ENCODE results near the gene PSORS1C1. TPM values are rescaled to one million over a fixed set of nuclear protein-coding genes. Genes with fewer than 3 reads are reported as not detected.

PSORS1C1 gene
- total and polyA plus RNA-seq, 9 donors, result 0.45 to 7.8 (median 2.3) TPM

GRCh38 chr6:31144970-31145340, 30.4 kb downstream of the PSORS1C1 start:
- Histone ChIP-seq H3K4me1 (ENCODE audit: insufficient read depth) (no peaks in the 10 kb centered on the region), H3K36me3 (no peaks in the 10 kb centered on the region), H3K9me3 (no peaks in the 10 kb centered on the region), H3K4me3 (no peak overlapping the region), H3K27ac (no peak overlapping the region), H3K27me3 (no peaks in the 10 kb centered on the region)
- no peak for DNase-seq
- intact Hi-C loops (cut with DNase I), result no loop called here
- WGBS, 3 donors, result 81 to 92% (median 85%) methylated on average over 11 of the region's 11 CpGs
- TF ChIP-seq EP300 (IDR thresholded peaks at IDR 0.05), result no peak

GRCh38 chr6:31145386-31145785, 30.8 kb downstream of the PSORS1C1 start:
- H3K36me3 ChIP-seq, result no peaks in the 10 kb centered on the region

GRCh38 chr6:31149827-31150447, 35.3 kb downstream of the PSORS1C1 start:
- H3K4me3 ChIP-seq, result no peak overlapping the region
- H3K36me3 ChIP-seq, result no peaks in the 10 kb centered on the region
- no peaks in the 10 kb centered on the region for H3K9me3 ChIP-seq
- no peak for DNase-seq
- intact Hi-C loops (cut with DNase I), result no loop called here
- H3K4me1 ChIP-seq (ENCODE audit: insufficient read depth), result no peaks in the 10 kb centered on the region
- H3K27me3 ChIP-seq, result no peaks in the 10 kb centered on the region
- H3K27ac ChIP-seq, result no peak overlapping the region
- no peak for TF ChIP-seq POLR2A (IDR thresholded peaks at IDR 0.05)
- no peak for TF ChIP-seq EP300 (IDR thresholded peaks at IDR 0.05)
- TF ChIP-seq, protein P1, sequence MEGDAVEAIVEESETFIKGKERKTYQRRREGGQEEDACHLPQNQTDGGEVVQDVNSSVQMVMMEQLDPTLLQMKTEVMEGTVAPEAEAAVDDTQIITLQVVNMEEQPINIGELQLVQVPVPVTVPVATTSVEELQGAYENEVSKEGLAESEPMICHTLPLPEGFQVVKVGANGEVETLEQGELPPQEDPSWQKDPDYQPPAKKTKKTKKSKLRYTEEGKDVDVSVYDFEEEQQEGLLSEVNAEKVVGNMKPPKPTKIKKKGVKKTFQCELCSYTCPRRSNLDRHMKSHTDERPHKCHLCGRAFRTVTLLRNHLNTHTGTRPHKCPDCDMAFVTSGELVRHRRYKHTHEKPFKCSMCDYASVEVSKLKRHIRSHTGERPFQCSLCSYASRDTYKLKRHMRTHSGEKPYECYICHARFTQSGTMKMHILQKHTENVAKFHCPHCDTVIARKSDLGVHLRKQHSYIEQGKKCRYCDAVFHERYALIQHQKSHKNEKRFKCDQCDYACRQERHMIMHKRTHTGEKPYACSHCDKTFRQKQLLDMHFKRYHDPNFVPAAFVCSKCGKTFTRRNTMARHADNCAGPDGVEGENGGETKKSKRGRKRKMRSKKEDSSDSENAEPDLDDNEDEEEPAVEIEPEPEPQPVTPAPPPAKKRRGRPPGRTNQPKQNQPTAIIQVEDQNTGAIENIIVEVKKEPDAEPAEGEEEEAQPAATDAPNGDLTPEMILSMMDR (IDR thresholded peaks at IDR 0.05), result no peak
- 85 to 88% (median 87%) methylated on average over 6 of the region's 6 CpGs for WGBS, 3 donors

More at GRCh38 chr6:31145386-31145785, 30.8 kb downstream of the PSORS1C1 start:
- WGBS, 3 donors, result 92 to 96% (median 94%) methylated on average over 10 of the region's 10 CpGs
- H3K4me3 ChIP-seq, result no peak overlapping the region
- H3K4me1 ChIP-seq (ENCODE audit: insufficient read depth), result no peaks in the 10 kb centered on the region
- DNase-seq, result no peak
- H3K27me3 ChIP-seq, result no peaks in the 10 kb centered on the region
- no peaks in the 10 kb centered on the region for H3K9me3 ChIP-seq
- intact Hi-C loops (cut with DNase I), result no loop called here
- no peak overlapping the region for H3K27ac ChIP-seq
- TF ChIP-seq EP300 (IDR thresholded peaks at IDR 0.05) (no peak), POLR2A (IDR thresholded peaks at IDR 0.05) (no peak)
- TF ChIP-seq, protein P1 (IDR thresholded peaks at IDR 0.05), result no peak

- no peaks in the 10 kb centered on the region for H3K36me3 ChIP-seq
These were observed 38.2 kb downstream of the PSORS1C1 start for GRCh38 chr6:31152781-31153180.

DNA sequence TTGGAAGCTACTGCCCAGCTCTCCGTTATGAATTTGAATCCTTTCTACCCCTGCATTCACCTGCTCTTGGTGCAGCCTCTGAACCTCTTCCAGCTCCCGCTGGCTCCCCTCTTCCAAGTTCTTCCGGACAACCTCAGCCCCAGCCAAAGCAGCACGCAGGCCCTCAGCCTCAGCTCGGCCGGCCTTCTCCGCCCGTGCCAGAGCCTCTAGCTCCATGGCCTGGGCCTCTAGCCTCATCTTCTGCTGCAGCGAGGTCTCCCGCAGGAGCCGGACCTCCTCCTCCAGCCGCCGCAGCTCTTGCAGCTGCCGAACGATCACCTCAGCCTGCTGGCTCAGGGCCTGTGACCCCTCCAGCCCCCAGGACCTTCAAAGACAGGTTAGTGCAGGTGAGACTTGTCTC, 39.8 kb downstream of the PSORS1C1 start:
- no peaks in the 10 kb centered on the region for H3K36me3 ChIP-seq
- intact Hi-C loops (cut with DNase I), result no loop called here
- TF ChIP-seq, protein P1 (IDR thresholded peaks at IDR 0.05), result no peak
- TF ChIP-seq EP300 (IDR thresholded peaks at IDR 0.05) (no peak), POLR2A (IDR thresholded peaks at IDR 0.05) (no peak)
- H3K27me3 ChIP-seq, result no peaks in the 10 kb centered on the region
- WGBS, 3 donors, result 90 to 94% (median 93%) methylated on average over 15 of the region's 15 CpGs
- no peak for DNase-seq
- H3K4me3 ChIP-seq, result no peak overlapping the region
- peaks cover 6% of the 10 kb centered on the region for H3K4me1 ChIP-seq (ENCODE audit: insufficient read depth)
- H3K27ac ChIP-seq, result no peak overlapping the region
- no peaks in the 10 kb centered on the region for H3K9me3 ChIP-seq

More at GRCh38 chr6:31152781-31153180, 38.2 kb downstream of the PSORS1C1 start:
- DNase-seq, result no peak
- Histone ChIP-seq H3K4me1 (ENCODE audit: insufficient read depth) (no peaks in the 10 kb centered on the region), H3K27me3 (no peaks in the 10 kb centered on the region), H3K4me3 (no peak overlapping the region), H3K9me3 (no peaks in the 10 kb centered on the region), H3K27ac (no peak overlapping the region)
- WGBS, 3 donors, result 82 to 90% (median 89%) methylated on average over 7 of the region's 7 CpGs
- intact Hi-C loops (cut with DNase I), result no loop called here
- TF ChIP-seq, protein P1 (IDR thresholded peaks at IDR 0.05), result no peak
- TF ChIP-seq POLR2A (IDR thresholded peaks at IDR 0.05) (no peak), EP300 (IDR thresholded peaks at IDR 0.05) (no peak)

All from ovary (tissue), 9 donors.